NCI-H2227 (cell line): ENCODE data around the gene SPNS3.

Experiments
- DNase-seq: peaks from one replicate; lab custom pipeline; 2025; ENCODE audit not compliant: unreplicated experiment; lab: John Stamatoyannopoulos, UW

The SPNS3 gene

DNA sequence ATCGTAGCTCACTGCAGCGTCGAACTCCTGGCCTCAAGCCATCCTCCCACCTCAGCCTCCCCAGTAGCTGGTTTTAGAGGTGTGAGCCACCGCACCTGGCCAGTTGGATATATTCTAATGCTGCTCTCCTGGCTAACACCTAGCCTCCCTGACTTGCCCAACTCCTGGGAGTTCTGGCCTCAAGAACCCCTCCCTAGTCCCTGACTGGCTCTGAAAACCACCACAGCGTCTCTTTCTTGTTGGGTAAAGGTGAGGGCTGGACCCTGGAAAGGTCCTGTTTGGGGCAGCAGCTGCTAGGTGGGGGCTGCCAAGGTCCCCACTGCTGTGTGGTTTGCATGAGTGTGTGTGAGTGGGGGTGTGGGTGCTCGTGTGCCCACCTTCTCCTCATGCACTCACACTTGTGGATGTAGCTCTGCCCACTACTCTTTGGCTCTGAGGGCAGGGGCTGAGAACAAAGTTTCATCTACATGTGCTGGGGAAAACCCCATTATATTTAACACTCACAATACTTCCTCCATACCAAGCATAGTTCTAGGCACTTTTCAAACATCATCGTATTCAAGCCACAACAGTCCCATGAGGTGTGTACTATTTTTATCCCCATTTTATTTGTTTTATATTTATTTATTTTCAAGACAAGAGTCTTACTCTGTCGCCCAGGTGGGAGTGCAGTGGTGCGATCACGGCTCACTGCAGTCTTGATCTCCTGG, 7.1 kb upstream of the SPNS3 start:
- DNase-seq: no peak

DNA sequence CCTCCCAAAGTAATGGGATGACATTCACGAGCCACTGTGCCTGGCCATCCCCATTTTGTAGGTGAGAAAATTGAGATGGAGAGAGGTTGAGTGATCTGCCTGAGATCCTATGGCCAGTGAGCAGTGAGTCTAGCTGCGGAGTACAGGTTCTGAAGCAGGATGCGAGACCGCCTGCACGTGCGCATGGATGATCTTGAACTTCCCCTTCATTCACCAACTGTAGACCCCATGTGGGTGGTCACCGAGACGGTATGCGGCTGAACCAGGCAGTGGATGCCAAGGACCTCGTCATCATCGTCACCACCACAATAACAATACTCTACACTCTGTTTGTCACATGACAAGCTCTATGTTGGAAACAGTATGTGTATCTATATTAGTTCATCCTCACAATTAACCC, 6.2 kb upstream of the SPNS3 start:
- no peak for DNase-seq

DNA sequence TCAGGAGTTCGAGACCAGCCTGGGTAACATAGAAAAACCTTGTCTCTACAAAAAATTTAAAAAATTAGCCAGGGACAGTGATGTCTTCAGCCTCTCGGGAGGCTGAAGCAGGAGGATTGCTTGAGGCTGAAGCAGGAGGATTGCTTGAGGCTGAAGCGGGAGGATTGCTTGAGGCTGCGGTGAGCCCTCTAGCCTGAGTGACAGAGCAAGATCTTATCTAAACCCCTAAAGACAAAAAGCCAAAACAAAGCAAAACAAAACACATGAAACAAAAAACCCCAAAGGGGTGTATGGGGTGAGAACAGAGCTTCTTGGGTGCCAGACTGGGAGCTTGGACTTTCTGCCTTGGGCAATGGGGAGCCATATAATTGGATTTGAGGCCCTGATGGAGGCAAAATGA, 2.6 kb downstream of the SPNS3 start:
- DNase-seq: no peak

DNA sequence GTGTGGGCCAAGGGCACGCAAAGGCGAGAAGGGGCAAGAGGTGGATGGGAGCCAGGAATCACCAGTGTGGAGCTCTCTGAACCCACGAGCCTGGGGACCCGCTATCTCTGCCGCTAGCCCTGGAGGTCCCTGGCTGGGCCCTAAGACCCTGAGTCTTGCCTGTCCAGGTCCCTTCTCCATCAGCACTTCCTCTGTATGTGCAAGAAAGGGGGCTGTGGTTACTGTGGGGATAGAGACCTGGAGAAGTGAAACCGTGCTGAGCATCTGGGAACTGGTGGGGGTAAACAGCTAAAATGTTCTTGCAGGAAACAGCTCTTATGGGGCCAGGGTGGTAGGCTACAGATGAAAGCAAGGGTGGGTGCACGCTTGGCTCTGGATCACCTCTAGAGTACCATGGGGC, 3.1 kb downstream of the SPNS3 start:
- no peak for DNase-seq

DNA sequence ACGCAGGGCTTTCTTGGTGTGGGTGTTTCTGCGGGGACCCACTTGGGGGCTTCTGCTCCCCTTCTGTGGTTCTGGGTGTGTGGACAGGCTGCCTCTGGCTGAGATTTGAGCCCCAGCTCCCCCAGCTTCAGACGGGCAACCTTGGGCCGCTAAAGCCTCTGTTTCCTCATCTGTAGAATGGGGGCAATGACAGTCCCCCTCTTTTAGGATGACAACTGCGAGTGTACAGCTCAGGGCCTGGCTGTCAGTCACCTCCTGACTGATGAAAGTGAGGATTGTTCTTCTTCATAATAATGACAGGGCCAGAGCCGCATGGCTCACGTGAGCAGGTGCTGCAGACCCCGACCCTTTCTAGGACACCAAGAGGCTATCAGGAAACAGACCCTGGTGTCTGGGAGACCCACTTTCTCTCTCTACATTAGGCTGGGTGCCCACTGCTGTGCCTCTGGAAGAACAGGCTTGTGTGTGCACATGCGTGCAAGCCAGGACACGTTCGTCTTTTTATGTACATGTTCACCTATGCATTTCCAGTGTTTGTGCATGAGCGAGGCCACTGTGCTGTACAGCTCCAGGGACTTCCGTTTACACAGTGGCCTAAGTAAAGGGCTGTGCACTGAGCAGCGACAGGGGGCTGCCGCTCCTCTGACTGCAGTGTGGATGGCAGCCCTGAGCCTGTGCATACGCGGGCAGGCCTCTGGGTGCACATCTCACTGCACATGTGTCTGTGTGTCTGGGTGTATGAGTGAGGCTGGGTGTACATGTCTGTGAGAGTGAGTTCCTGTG, 4.6 kb downstream of the SPNS3 start:
- no peak for DNase-seq

DNA sequence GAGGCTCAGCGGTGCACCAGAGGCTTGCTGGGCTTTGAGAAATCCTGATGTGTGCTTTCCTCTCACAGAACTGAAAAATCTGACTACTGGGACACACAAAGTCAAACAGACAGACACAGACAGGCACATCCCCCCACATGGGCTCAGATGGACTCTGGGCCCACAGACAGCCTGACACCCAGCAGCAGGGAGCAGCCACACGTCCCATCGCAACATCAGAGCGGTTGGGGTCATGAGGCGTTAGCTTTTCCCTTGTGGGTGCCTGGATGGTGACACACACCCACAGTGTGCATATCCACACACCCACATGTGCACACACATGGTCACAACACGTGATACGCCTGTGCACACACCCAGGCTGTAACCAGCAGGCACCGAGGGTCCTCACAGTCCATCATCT, 6.3 kb downstream of the SPNS3 start:
- DNase-seq: no peak

DNA sequence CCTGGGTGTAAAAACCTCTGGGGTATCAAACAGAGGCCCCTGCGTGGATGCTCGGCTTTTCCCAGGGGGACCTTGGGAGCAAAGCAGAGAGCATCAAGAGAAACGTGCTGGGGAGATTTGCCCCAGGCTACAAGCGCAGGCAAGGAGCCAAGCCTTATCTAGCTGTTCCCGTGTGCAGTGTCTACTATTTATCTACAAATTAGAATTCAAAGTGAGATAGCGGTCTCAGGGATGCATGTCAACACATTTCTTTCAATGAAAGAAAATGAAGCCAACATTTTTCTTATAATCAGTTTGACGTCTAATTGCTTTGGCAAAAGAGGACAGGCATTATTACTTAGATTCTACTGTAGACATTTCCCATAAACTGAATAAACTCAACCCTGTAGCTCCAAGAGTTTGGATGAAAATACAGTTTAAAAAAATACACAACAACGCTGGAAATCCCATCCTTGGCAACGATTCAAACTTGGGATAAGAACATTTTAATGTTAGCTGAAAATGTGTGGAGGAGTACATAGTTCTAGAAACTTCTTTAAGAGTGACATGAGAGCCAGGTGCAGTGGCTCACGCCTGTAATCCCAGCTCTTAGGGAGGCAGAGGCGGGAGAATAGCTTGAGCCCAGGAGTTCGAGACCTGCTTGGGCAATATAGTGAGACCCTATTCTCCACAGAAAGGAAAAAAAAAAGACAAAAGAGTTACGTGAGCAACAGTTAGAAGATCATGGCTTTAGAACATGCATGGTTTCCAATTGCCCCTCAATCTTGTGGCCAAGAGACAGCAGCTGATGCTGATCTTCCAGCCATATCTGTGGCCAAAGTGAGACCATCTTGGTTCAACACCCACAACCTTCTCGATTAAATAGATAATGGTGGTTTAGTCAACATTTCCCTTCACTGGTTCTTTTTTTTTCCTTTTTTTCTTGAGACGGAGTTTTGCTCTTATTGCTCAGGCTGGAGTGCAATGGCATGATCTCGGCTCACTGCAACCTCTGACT, 7.2 kb downstream of the SPNS3 start:
- DNase-seq: no peak

DNA sequence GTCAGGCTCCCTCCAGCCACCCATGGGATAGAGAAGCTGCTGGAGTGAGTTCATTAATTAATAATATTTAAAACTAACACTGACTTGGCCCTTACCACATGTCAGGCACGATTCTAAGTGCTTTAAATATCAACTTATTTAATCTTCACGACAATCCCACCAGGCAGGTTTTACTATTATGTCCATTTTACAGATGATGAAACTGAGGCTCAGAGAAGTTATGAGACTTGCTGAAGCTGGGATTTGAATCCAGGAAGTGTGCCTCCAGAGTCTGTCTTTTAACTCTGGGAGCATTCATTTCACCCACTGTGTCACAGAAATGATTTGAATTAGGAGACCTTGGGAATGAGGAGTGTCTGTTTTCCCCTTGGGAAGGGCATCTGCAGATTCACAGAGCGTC, 8.8 kb downstream of the SPNS3 start:
- no peak for DNase-seq

DNA sequence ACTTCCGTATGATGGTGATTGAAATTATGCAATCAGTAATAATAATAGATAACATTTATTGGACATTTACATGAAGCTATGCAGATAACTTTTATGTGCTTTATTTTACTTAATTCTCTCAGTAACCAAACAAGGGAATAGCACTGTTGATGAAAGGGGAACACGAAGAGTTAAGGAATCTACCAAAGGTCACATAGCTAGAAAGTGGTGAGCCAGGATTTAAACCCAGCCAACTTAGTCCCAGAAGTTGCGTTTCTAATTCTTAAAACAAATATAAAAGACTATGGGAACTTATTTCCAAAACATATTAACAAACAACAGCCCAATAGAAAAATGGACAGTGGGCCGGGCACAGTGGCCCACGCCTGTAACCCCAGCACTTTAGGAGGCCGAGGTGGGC, 9.7 kb downstream of the SPNS3 start:
- no peak for DNase-seq

DNA sequence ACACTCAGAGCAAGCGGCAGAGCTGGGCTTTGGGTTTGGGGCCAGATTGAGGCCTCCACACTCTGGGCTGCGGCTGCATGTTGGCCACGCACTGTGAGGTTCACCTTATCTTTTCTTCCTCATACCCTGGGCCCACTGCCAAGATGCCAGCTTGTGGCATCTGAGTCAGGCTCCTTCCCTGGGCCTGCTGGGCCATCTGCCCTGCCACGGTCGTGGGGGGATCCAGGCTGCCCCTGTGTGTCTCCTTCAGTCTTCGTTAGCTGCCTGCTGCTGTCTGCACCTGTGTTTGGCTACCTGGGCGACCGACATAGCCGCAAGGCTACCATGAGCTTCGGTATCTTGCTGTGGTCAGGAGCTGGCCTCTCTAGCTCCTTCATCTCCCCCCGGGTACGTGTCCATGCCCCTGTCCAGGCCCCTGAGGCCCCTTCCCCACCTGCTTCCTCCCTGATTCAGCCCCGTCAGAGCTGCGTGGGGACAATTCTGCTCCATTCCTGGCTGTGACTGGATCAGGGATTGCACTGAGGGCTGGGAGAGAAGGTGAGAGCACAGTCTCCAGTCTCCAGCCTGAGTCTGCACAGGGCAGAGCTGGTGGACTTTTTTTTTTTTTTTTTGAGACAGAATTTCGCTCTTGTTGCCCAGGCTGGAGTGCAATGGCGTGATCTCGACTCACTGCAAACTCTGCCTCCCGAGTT, 11.2 kb downstream of the SPNS3 start:
- DNase-seq: no peak

DNA sequence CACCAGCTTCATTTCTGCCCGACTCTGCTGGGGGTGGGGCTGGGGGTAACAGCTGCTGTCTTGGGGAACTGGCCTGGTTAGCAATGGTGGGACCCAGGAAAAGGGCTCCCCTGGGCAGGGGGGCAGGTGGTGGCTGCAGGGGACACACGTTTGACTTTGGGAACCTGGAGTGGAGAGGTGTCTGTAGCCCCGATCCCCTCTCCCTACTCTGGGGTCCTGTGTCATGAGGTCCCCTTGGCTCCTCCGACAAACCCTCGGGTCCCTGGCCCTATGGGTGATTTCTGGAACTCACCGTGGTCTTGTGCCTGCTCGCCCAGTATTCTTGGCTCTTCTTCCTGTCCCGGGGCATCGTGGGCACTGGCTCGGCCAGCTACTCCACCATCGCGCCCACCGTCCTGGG, 12.0 kb downstream of the SPNS3 start:
- DNase-seq: no peak

DNA sequence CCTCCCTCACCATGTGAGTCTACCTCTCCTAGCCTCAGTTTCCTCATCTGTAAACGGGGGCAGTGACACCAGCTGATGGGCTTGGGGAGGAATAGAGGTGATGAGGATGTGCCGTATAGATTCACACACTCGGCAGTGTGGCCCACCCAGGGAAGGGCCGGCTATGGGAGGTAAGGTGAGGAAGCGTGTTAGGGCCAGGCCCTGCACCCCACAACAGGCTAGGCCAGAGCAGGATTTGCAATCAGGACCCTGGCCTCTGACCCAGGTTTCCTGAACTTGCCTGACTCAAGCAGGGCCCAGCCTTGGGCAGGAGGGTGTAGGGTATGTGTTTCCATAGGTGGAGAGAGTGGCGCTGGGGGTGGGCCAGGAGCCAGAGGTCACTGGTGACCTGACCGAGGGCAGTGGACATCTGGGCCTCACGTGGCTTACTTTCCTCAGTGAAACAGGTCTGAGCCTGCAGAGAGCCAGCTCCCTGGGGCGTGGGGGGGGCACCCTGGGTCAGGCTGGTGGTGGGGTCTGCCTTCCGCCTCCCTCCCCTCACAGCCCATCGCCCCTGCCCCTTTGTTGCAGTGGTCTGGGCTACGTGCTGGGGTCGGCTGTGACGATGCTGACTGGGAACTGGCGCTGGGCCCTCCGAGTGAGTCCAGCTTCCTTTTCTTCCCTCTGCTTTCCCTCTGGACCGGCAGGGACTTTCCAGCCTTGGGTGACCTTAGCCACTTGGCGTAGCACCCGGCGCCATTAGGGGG, 12.8 kb downstream of the SPNS3 start:
- DNase-seq: no peak

DNA sequence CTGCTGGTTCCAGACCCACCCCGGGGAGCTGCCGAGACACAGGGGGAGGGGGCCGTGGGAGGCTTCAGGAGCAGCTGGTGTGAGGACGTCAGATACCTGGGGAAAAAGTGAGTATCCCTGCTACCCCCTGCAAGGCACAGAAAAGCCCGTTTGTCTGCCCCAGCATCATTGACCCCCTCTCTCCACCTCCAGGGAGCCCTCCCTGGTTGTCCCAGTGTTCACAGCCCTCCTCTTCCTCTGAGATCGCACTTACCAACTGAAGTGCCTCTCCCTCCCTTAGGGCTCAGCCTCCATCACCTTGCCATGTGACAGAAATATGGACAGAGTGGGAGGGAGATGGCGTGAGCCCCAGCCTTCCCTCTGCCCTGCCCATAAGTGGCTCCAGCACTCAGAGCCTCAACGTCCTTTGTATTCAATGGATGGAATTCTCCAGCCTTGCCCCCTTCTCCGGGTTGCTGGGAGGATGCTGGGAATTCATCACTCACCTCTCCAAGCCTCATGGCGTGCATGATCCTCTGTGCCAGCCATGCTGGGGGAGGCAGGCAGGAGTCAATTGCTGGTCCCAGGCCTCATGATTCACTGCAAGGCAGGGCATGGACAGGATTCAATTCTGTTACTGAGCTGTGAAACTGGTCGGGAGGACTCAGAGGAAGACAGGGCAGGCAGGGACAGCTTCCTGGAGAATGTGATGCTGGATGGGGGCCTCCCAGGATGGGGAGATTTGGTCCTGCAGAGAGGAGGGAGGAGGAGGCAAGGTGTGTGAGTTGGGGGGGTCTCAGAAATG, 14.6 kb downstream of the SPNS3 start:
- no peak for DNase-seq

DNA sequence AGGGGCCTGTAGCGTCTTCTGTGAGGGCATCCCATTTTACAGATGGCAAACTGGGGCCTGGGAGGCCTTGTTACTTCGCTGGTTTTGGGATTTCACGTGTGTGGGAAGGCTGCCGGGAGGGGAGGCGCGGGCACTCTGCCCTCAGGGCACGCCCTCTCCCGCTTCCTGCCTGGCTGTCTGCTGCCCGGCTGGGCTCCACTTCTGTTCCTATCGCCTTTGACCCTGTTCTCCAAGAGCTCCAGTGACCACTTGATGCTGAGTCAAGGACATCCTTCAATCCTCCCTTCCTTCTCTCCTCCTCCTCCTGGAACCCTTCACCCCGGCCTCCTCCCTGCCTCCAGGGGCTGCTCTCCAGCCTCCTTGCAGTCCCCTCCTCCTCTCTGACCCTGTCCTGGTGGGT, 16.0 kb downstream of the SPNS3 start:
- DNase-seq: no peak

DNA sequence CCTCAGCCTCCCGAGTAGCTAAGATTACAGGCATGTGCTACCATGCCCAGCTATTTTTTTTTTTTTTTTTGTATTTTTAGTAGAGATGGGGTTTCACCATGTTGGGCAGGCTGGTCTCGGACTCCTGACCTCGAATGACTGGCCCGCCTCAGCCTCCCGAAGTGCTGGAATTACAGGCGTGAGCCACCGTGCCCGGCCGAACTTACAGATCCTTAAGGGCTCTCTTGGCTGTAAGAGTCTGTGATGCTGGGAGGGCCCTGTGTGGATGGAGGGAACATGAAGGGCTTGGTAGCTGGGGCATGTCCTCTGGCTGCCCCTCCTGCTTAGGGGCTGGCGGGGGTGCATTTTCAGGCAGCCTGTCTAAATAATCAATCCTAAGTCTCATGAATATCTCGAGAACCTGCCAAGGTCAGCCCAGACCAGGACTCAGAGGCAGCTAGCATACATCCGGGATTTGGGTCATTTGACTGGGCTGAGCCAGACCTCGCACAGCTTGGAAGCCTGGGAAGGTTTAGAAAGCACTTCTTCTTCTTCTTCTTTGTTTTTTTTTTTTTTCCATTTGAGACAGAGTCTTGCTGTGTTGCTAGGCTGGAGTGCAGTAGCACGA, 17.1 kb downstream of the SPNS3 start:
- DNase-seq: no peak

DNA sequence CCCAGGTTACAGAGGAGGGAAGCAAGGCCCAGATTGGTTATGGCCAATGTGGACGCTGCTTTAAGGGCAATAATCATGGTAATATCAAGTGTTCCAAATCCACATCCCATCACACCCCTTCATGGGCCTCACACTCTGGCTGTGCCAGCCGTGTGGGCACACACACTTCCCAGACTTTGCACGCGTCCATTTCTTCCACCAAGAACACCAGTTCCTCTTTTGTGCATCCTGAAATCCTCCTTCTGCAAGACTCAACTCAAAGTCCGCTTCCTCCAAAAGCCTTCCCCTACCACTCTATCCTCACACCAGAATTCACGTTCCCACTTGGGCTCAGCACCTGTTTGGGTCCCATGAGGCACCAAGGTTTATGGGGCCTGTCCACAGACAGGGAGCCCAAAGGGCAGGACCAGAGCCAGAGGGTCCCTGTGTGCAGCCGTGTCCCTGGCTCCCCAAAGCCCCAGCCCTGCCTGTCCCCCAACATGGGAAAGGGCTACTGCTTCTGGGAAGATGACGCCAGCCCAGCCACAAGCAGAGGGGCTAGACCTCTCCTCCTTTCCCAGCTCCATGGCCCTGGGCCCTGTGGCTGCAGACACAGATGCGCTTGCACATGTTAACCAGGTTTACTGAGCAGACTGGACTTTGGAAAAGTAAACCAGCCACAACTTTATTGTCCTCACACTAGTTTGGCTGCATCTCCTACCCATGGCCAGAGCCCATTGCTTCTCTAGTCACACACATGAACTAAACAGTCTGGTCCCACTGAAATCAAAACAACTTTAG, 20.3 kb downstream of the SPNS3 start:
- no peak for DNase-seq

DNA sequence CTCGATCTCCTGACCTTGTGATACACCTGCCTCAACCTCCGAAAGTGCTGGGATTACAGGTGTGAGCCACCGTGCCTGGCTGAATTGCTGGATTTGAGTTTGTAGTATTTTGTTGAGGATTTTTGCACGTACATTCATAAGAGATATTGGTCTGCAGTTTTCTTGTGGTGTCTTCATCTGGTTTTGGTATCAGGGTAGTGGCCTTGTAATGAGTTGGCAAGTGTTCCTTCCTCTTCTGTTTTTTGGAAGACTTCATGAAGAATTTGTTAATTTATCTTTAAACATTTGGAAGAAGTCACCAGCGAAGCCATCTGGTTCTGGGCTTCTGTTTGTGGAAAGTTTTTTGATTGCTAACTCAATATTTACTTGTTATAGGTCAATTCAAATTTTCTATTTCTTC, 26.9 kb downstream of the SPNS3 start:
- DNase-seq: no peak

DNA sequence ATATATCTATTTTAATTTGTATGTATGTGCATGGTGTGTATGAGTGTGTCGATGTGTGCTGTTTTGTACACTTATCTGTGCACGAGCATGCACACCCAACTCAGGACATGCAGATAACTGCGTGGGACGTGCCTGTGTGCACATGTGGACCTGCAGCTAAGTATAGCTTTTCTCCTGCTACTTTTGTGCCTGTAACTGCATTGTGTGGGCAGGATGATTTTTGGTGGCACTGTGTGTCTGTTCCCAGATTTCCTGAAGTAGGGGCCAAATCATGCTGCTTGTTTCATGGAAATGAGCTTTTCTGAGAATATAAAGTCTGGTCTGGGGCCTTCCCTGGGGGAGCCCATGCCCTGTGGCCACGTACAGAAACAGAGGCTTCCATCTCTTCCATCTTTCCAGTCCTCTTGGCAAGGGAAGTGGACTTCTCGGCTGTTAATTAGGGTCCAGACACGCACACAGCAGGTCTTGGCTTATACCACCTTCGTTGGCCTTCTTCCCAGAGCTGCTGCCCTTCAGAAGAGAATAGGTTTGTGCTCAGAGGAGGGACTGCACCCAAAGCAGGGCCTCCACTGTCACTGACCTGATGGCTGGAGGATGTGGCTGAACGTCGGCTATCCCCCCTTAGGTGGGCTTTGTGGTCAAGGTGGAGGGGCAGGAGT, 30.2 kb downstream of the SPNS3 start:
- no peak for DNase-seq
